Measurements from ENCODE around the gene COL4A3.
"Not testable (repeated sequence)": the region's sequence is repeated elsewhere in the genome, so short reads cannot be mapped to it uniquely, and the experiment has no call there.

The COL4A3 gene

DNA sequence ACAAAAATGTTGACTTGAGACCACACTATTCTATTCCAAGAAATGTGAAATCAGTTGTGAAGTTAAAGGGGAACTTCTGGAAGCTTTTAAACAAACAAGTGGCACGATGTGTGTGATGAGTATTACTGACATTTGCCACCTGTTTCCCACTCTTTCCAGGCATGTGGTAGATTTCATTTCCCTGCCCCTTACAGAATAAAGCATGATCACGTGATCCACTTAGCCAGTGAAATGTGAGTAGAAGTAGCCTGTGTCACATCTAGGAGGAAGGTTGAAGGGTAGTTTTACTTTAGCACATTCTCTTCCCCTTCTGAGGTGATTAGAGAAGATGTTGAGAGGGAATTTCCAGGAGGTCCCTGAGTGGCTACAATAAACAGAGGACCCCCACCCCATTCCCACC, 4.3 kb upstream of the COL4A3 start:
- DNase-seq: no peak

DNA sequence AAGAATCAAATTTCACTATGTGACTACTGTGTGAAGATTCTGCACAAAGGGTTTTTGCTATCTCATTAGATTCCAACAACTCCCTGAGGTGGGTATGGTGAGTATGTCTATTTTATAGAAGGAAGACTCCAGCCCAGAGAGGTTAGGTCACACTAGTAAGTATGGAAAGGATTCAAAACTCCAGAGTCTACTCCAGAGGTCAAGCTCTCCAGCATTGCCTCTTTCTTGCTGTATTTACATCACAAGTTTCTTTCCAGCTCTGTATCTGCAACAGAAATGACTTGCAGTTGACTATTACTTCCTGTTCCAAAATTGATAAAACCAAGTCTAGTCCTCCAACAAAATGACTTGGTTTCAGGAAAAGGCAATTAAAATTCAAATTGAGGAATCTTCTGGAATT, 2.5 kb upstream of the COL4A3 start:
- DNase-seq: no peak

DNA sequence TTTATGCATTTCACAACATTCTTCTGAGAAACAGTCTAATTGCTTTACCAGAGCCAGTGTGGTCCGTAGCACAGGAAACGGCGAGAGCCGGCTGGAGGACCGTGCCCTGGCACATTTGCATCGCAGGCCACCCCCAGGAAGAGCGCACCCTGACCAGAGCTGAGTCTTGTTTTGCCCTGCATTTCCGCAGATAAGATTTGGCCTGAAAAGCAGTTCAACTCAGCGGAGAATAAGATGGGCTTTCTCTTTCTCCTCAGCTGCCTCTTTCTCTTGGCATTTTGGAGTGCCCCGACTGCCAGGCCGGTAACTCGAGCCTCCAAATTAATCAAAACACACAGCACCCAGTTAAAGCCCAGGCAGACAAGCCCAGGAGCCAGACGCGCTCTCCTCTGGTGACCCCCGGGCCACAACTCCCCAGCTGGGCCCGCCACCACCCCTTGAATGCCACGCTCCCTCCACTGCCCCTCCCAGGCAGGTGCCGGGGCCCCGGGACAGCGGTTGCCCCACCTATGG, 883 bp upstream of the COL4A3 start:
- no peak for DNase-seq

DNA sequence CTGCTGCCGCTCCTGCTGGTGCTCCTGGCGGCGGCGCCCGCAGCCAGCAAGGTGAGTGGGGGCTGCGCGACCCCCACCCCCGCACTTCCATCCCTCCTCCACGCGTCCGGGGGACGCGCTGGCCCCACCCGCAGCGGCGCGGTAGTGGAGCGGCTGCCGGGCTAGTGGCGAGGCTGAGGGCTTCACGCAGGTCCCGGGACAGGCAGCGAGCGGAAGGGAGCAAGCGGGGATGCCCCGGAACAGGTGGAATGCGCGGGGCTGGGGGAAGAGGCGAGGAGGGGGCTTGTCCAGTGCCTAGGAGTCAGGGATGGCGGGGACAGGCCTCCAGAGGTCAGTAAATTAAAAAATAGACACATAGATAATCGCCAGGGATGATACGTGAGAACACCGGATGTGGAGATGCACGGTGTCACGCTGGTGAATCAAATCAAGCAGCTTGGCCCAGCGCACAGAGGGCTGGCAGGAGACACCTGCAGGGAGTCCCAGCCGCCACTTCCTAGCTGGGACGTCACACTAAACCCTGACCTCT, 403 bp downstream of the COL4A3 start:
- DNase-seq: no peak

DNA sequence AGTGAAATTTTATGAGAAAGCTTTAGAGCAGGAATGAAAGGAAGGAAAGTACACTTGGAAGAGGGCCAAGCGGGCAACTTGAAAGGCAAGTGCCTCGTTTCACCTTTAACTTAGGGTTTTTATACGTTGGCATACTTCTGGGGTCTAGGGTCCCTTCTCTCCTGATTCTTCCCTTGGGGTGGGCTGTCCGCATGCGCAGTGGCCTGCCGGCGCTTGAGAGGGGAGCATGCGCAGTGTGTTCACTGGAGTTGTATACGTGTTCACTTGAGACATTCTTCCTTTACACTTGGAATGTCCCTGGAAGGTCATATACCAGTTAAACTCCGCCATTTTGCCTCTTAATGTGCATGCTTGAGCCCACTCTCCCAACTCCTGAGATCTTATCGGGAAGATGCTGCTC, 7.4 kb downstream of the COL4A3 start:
- not testable (repeated sequence) for DNase-seq

DNA sequence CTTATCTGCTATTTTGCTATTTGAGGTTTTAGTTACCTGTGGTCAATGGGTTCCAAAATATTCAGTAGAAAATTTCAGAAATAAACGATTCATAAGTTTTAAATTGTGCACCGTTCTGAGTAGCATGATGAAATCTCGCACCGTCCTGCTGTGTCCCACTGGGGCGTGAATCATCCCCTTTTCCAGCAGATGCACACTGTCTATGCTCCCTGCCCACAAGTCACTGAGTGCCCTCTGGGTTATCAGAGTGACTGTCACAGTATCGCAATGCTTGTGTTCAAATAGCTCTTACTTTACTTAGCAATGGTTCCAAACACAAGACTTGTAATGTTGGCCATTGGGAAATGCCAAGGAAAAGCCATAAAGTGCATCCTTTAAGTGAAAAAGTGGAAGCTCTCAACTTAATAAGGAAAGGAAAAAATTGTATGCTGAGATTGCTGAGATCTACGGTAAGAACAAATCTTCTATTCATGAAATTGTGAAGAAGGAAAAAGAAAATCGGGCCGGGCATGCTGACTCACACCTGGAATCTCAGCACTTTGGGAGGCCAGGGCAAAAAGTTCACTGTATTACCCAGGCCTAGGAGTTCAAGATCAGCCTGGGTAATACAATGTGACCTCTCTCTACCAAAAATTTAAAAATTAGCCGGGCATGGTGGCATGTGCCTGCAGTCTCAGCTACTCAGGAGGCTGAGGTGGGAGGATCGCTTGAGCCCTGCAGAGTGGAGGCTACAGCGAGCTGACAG, 13.3 kb downstream of the COL4A3 start:
- no peak for DNase-seq

DNA sequence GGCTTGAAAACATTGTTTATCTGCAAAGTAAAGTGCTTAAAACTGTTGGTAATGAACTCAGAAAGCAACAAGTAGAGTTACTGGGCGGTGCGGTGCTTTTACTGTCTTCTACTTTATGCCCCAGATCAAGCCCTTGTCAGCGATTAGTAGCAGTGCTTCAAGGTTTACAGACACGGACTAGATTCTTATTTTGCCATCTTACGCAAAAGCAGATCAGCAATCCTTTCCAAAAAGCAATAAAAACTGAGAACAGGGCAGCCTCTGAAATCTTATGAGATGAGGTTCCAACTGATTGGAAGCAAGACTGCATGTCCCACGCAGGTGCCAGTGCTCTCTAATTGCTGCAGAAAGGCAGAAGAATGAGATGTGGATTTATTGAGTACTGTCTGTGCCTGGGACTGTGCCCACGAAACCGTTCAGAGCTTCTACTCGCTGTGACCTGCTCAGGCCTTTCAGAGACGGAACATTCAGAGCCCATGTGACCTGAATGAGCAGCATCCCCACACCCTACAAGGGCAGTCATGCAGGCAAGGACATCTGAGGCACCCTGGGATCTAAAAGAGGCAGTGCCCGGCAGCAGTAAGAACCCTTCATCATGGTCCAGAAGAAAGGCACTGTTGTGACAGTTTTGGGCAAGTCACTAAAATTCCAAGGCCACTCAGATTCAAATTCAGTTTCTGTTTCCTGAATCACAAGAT, 15.7 kb downstream of the COL4A3 start:
- no peak for DNase-seq

DNA sequence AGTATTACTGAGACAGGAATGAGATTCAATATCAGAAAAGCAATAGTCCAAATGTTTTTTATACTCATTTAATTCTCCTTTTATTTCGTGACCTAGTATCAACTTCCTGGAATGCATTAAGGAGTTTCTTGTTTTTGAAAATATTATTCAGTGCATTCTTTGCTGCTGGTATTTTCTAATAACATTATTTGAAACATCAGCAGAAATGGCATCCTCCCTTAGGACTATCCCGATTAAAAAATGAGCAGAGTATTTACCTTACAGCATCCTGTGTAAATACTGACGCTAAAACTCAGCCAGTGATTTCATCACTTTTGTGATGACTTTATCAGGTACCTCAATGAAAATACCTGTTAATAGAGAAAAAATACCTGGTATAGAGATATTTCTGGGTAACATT, 16.3 kb downstream of the COL4A3 start:
- DNase-seq: no peak

DNA sequence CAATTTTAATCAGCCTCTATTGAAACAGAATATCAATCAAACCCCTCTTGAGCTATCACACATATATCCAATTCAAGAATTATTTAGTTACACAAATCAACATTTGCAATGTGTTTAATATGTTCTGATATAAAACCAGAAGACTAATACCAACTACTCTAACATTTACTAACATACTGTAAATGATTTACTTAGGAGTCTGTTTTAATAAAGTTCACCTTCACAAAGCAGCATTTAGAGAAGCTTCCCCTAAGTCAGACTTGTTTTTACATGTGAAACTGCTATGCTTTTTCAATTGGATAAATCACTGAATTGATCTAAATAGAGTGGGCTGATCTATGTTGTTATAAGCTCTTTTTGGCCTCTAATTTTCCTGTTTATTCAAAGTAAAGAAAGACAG, 18.3 kb downstream of the COL4A3 start:
- no peak for DNase-seq

DNA sequence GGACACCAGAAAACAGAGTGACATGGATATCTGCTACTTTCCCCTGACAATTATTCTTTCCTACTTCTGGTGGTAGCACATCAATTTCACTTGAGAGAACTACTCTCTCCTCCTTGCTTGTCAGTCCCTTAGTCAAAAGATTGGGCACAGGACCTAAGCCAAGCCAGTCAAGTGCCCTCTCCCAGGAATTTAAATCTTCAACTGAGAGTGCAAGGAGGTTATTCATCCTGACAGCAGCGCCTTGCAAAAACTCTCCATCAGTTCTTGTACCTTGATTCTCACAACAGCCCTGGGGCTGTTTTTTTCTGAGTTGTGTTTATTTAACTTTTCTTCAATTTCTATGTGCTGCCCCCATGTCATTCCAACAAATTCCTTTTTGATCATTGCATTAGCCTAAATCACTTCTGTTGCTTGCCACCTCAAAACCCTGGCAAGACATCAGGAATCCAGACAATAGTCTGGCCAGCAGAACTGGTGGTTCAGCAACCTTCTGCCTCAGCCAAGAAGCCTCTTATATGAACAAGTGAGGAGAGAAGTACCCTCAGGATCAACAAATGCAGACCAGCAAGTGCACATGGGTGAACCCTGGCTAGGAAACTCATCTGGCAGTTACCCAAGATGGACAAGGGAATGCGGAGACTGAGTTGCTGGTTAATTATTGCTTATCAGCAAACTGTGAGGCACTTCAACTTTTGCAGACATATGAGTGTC, 19.4 kb downstream of the COL4A3 start:
- no peak for DNase-seq

DNA sequence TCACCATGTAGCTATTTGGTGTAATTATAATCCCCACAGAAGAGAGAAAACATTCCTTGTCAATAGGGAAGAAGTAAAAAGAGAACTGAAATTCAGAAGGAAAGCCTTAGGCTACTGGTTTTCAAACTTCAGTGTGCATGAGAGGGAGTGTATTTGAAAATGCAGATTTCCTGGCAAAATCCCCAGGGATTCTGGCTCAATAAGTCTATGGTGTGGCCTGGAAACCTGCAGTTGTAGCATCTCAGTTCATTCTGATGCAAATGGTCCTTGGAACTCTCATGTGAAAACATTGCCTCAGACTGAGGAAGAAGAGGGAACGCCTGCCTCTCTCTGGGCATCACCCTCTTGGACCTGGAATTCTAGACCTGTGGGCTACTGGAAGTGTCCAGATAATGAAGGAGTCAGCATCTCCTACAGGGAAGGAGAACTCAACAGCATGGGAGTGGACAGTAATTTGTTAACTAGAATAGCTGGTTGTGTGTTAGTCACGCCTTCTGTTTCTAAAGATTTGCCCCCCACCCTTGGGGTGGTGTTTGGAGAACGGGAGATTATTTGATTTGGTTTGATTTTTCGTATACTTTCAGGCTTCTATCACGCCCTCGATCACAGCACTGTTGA, 21.3 kb downstream of the COL4A3 start:
- no peak for DNase-seq

DNA sequence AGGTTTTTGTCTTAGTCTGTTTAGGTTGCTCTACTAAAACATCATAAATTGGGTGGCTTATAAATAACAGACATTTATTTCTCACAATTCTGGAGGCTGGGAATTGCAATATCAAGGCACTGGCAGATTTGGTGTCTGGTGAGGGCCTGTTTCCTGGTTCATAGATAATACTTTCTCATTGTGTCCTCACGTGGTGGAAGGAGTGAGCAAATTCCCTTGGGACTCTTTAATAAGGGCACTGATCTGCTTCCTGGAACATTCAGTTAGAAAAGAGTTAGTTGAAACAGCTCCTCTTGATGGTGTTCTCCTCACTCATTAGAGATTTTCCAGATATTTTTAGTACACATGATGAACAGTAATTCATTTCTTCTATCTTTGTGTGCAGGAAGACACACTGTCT, 22.3 kb downstream of the COL4A3 start:
- DNase-seq: no peak

DNA sequence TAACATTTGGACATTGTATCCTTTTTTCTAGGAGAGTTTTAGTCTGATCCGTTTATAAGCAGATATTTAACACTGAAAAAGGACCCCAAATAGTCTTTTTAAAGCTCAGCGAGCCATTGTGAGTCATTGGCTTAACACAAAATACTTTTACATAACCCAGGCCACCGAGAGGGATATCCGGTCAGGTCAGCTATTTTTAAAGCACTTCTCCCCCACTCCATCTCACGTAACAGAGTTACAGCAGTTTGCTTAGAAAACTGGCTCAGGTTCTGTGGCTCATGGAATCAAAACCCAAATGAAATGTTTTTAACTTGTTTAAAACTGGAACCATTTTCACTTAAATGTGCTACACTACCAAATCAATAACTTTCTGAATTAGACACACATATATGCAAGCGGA, 23.9 kb downstream of the COL4A3 start:
- DNase-seq: no peak

DNA sequence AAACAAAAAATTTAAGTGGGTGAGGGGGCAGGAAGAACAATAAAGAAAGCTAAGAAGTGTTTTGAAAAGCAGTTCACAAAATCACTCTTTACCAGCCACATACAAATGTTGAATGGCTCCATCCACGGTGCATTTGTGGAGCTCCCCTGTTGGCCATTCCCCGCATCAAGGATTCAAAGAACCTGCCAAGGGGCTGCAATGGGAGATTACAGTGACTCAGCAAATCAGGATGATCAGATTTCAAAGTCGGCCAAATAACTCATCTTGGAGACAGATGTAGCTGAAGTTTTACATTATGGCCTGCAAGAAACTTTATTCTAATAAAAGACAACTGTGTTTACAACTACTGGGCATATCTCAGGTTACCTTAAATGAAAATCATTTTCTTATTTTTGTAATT, 26.9 kb downstream of the COL4A3 start:
- DNase-seq: no peak

DNA sequence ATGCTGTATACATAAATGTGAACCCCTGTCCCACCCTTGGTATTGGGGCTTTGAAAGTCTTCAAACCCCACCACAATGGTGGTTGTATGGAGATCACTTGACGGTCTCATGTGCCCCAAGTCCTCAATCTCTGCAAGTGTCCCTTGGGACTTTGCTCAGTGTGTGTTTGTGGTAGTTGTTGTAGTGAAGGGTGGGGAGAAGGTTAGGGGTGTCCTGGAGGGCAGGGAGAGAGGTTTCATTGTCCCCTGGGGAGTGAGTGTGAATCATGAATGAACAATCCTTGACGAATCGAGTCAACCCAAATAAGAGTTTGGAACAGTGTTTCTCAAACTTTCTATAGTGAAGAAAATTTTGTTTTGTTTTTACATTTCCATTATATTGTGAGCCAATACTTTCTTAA, 28.1 kb downstream of the COL4A3 start:
- no peak for DNase-seq

DNA sequence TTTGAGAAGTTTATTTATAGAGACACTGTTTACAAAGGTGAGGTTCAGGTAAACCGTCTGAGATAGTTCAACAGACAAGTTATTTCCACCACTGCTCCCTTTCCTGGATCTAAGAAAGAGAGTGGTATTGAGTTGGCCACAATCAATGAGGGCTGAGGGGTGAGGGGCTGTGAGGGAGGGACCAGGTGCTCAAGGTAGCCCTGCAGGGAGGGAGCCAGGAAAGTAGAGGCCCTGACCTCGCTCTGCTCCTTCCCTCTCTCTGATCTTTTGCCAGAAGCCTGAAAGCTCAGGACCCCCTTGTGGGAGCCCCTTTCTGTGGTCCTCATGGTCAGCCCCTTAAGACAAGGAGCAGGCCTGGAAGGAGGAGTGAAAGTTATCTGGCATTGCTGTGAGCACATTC, 29.8 kb downstream of the COL4A3 start:
- DNase-seq: no peak

DNA sequence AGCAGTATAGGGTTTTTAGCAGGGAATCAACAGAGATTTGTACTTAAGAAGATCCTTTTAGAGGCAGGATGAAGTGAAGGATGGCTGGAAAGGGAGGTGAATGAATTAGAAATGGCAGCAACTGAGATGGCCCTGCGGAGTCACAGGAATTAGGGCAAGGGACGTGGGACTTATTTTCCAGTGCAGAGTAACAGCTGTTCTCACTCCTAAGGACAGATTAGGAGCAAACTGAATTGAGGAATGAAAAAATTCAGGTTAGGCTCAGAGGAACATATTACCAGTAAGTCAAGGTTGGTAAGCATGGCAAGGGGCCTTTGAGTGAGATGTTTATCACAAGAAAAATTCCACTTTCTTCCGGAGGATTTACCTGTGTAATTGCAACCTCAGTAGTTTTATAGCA, 34.4 kb downstream of the COL4A3 start:
- no peak for DNase-seq

DNA sequence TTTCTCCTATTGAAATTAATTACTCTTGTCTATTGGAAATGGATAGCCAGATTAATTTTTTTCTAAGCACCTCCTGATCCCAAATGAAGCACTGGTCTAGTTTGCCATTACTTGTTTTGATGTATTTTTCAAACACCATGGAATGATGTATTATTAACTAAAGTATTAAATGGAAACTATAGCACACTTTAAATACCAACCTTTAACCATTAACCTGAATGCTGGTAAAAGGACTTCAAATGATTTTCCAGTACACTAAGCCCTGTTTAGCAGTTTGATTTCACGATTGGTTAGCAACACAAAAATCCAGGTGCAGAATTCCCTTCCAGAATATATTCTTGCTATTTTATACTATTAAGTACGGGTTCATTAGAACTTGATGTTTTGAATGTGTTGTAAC, 37.3 kb downstream of the COL4A3 start:
- DNase-seq: no peak

DNA sequence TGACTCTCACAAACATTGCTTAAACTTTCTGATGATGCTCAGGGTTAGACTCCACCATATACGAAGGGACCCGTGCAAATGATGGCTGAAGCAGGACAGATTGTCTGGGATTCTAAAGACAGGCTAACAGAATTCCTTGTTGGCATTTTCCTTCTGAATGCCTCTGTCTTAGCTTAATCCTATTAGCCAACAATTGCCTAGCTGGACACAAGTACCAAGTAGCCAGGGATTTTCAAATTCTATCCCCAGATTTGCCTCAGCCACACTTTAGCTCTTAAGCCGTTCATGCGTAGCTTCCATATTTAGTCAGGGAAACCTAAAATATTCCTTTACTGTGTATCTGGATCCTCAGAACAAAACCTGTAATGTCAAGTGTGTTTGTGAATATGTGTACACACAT, 40.0 kb downstream of the COL4A3 start:
- no peak for DNase-seq

DNA sequence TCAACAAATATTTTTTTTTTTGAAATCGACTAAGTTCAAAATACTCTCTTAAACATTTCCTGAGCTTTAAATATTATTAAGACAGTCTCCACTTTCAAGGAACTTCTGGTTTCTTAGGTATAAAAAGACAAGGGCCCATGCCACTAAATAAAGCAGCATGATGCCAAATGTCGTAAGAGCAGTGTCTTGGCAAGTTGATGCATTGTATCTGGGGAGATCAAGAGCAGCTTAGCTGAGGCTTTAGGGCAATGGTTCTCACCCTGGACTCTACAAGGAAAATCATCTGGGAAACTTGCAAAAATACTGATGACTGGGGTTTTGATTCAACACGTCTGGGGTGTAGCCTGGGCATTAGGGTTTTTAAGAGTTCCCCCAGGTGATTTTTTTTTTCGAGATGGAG, 41.3 kb downstream of the COL4A3 start:
- no peak for DNase-seq

DNA sequence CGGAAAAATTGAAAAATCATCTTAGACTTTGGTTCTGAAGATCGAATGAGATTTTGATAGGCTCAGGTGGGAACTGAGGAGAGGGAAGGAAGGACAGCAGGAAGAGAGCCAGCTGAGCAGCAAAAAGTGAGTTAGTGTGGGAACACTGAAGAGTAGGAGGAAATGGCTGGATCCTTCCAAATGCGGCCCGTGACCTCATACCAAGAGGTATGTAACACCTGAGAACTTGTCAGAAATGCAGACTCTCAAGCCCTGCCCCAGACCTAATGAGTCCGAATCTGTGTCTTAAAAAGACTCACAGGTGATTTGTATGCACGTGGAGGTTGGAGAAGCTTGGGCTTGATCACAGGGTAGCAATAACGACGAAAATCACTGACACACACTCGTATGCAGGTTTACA, 42.0 kb downstream of the COL4A3 start:
- no peak for DNase-seq

DNA sequence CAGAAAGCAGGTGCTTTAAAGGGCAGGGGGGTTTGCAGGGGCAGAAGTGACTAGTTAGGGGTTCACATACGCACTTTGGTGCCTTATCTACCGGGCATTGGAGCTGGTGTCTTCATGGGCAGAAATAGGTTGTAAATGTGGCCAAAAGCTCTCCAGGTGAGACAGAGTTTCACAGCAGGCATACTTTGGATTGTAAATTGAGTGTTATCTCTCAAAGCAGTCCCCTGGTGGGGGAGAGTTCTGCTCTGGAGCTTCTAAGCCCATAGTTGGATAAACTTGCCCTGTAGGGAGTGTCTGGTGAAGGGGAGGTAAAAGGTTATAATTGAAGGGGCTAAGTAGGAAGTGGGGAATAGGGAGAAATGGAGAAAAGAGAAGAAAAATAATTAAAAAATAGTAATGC, 43.1 kb downstream of the COL4A3 start:
- DNase-seq: no peak

DNA sequence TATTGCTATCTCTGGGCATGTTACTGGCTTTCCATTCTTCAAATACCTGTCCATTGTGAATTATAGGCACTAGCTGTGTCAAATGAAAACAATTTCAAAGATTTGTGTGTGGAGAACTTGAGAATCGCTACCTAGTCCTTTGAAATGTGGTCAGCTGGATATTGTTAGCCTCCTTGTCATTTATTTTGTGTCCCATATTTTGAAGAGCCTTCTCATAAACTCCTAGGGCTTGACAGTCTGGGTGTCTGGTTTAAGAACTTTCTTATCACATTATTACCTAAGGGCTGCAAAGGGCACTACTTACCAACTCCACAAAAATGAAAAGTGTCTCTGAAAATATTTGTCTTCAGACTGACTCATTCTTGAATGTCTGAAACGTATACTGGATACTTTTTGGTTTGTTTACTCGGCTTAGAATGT, 50.2 kb downstream of the COL4A3 start:
- DNase-seq: no peak

All from activated CD4-positive, alpha-beta T cell treated with anti-CD3 and anti-CD28 coated beads, Interleukin-2, amount 50 U/mL, for 4 hours (primary cell).